Measurements from ENCODE around the gene C1orf226. TPM values are rescaled to one million over a fixed set of nuclear protein-coding genes. Genes with fewer than 3 reads are reported as not detected.

C1orf226 gene
- polyA plus RNA-seq, 1 donor (not counting 4 experiments of a cell fraction or from before 2014, with no cell fraction given): 0.12 TPM

GRCh38 chr1:162342452-162342983, 39.0 kb upstream of the C1orf226 start:
- Histone ChIP-seq H3K27ac (ENCODE audit: control insufficient read depth, insufficient read depth, low read length) (no peak overlapping the region), H3K79me2 (ENCODE audit: control insufficient read depth, insufficient read depth, low read length) (no peaks in the 10 kb centered on the region), H3K4me1 (ENCODE audit: control insufficient read depth, extremely low read depth, insufficient read depth, low read length) (no peaks in the 10 kb centered on the region), H2AFZ (ENCODE audit: control insufficient read depth, low read length) (no peak overlapping the region), H4K20me1 (ENCODE audit: control insufficient read depth, extremely low read depth, insufficient read depth, low read length) (no peaks in the 10 kb centered on the region), H3K4me2 (ENCODE audit: control insufficient read depth, extremely low read depth, insufficient read depth, low read depth, low read length) (no peak overlapping the region), H3K9me3 (ENCODE audit: control insufficient read depth, low read depth, low read length) (no peaks in the 10 kb centered on the region), H3K9me1 (ENCODE audit: control insufficient read depth, extremely low read depth, insufficient read depth, low read length) (no peaks in the 10 kb centered on the region), H3K27me3 (ENCODE audit: control insufficient read depth, extremely low read depth, insufficient read depth, low read length) (no peaks in the 10 kb centered on the region), H3K9ac (ENCODE audit: control insufficient read depth, extremely low read depth, insufficient read depth, low read length) (no peak overlapping the region), H3K36me3 (ENCODE audit: control insufficient read depth in 2 of 2, extremely low read depth in 1 of 2, insufficient read depth in 2 of 2, low read length in 2 of 2) (no peaks in the 10 kb centered on the region), H3K4me3 (ENCODE audit: control insufficient read depth in 2 of 3, extremely low read depth in 1 of 3, insufficient read depth in 2 of 3, low read depth in 1 of 3, low read length in 3 of 3) (no peak overlapping the region)
- TF ChIP-seq, protein P1, sequence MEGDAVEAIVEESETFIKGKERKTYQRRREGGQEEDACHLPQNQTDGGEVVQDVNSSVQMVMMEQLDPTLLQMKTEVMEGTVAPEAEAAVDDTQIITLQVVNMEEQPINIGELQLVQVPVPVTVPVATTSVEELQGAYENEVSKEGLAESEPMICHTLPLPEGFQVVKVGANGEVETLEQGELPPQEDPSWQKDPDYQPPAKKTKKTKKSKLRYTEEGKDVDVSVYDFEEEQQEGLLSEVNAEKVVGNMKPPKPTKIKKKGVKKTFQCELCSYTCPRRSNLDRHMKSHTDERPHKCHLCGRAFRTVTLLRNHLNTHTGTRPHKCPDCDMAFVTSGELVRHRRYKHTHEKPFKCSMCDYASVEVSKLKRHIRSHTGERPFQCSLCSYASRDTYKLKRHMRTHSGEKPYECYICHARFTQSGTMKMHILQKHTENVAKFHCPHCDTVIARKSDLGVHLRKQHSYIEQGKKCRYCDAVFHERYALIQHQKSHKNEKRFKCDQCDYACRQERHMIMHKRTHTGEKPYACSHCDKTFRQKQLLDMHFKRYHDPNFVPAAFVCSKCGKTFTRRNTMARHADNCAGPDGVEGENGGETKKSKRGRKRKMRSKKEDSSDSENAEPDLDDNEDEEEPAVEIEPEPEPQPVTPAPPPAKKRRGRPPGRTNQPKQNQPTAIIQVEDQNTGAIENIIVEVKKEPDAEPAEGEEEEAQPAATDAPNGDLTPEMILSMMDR (optimal IDR thresholded peaks at IDR 0.05 in 1 of 3, IDR thresholded peaks at IDR 0.05 in 1 of 3, conservative IDR thresholded peaks at IDR 0.05 in 1 of 3; ENCODE audit: extremely low read depth in 1 of 3, insufficient read depth in 2 of 3, low read length in 3 of 3): no peak
- TF ChIP-seq EZH2 (IDR thresholded peaks at IDR 0.05; ENCODE audit: low read length): no peak
- FAIRE-seq: no peak
- DNase-seq (ENCODE audit: low read depth, low spot score): no peak
- dilution Hi-C loops (cut with MboI; ENCODE audit: extremely low pct_ligation_motif_present, low sequenced_read_pairs): no loop called here

DNA sequence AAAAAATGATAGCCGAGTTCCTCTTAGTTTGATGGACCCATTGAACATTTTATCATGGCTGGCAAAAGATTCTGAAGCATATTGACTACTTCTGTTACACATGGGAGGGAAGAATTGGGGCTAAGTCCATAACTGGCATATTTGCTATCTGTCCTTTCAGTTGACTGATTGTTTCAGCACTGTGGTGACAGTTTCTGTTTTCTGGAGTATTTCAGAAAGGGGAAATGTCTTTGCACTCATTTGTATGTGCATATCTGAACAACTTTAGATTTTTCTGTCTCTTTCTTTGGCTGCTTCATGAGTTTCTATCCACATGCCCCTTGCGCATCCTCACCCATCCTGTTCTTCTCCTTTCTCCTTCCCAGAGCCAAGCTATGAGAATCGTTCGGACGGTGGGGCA, 38.1 kb upstream of the C1orf226 start:
- FAIRE-seq: no peak
- dilution Hi-C loops (cut with MboI; ENCODE audit: extremely low pct_ligation_motif_present, low sequenced_read_pairs): no loop called here
- no peaks in the 10 kb centered on the region for H3K4me1 ChIP-seq (ENCODE audit: control insufficient read depth, extremely low read depth, insufficient read depth, low read length)

More for the DNA sequence above, 38.1 kb upstream of the C1orf226 start:
- Histone ChIP-seq H3K9ac (ENCODE audit: control insufficient read depth, extremely low read depth, insufficient read depth, low read length) (no peak overlapping the region), H3K9me3 (ENCODE audit: control insufficient read depth, low read depth, low read length) (no peaks in the 10 kb centered on the region), H3K4me3 (ENCODE audit: control insufficient read depth in 2 of 3, extremely low read depth in 1 of 3, insufficient read depth in 2 of 3, low read depth in 1 of 3, low read length in 3 of 3) (no peak overlapping the region), H3K27me3 (ENCODE audit: control insufficient read depth, extremely low read depth, insufficient read depth, low read length) (no peaks in the 10 kb centered on the region), H3K9me1 (ENCODE audit: control insufficient read depth, extremely low read depth, insufficient read depth, low read length) (no peaks in the 10 kb centered on the region), H3K27ac (ENCODE audit: control insufficient read depth, insufficient read depth, low read length) (no peak overlapping the region), H3K4me2 (ENCODE audit: control insufficient read depth, extremely low read depth, insufficient read depth, low read depth, low read length) (no peak overlapping the region), H4K20me1 (ENCODE audit: control insufficient read depth, extremely low read depth, insufficient read depth, low read length) (no peaks in the 10 kb centered on the region), H3K36me3 (ENCODE audit: control insufficient read depth in 2 of 2, extremely low read depth in 1 of 2, insufficient read depth in 2 of 2, low read length in 2 of 2) (no peaks in the 10 kb centered on the region), H2AFZ (ENCODE audit: control insufficient read depth, low read length) (no peak overlapping the region), H3K79me2 (ENCODE audit: control insufficient read depth, insufficient read depth, low read length) (no peaks in the 10 kb centered on the region)
- TF ChIP-seq EZH2 (IDR thresholded peaks at IDR 0.05; ENCODE audit: low read length): no peak
- TF ChIP-seq, protein P1 (optimal IDR thresholded peaks at IDR 0.05 in 1 of 3, IDR thresholded peaks at IDR 0.05 in 1 of 3, conservative IDR thresholded peaks at IDR 0.05 in 1 of 3; ENCODE audit: extremely low read depth in 1 of 3, insufficient read depth in 2 of 3, low read length in 3 of 3): no peak
- DNase-seq (ENCODE audit: low read depth, low spot score): no peak
